ENCODE measurements around the gene PDF.

PDF gene

GRCh38 chr16:69350536-69351133 is 20.2 kb upstream of the PDF start:
- FAIRE-seq, result no peak

GRCh38 chr16:69349536-69349935 is 19.1 kb upstream of the PDF start:
- no peak for TF ChIP-seq POLR2A (IDR thresholded peaks at IDR 0.05; ENCODE audit: low read depth, low read length)
- DNase-seq (ENCODE audit: insufficient read length, low spot score) (no peak), FAIRE-seq (no peak)

More at GRCh38 chr16:69350536-69351133, 20.2 kb upstream of the PDF start:
- TF ChIP-seq POLR2A (IDR thresholded peaks at IDR 0.05; ENCODE audit: low read depth, low read length), result no peak
- DNase-seq (ENCODE audit: insufficient read length, low spot score), result no peak

- TF ChIP-seq POLR2A (IDR thresholded peaks at IDR 0.05; ENCODE audit: low read depth, low read length), result no peak
- DNase-seq (ENCODE audit: insufficient read length, low spot score) (no peak), FAIRE-seq (no peak)
These were observed 17.8 kb upstream of the PDF start for GRCh38 chr16:69348222-69348621.

- DNase-seq (ENCODE audit: insufficient read length, low spot score) (no peak), FAIRE-seq (no peak)
- no peak for TF ChIP-seq POLR2A (IDR thresholded peaks at IDR 0.05; ENCODE audit: low read depth, low read length)
These were observed 16.3 kb upstream of the PDF start for GRCh38 chr16:69346683-69347082.

- no peak for DNase-seq (ENCODE audit: insufficient read length, low spot score)
- no peak for TF ChIP-seq POLR2A (IDR thresholded peaks at IDR 0.05; ENCODE audit: low read depth, low read length)
- FAIRE-seq, result no peak
These were observed 15.5 kb upstream of the PDF start for GRCh38 chr16:69345923-69346322.

GRCh38 chr16:69344171-69344570 is 13.8 kb upstream of the PDF start:
- DNase-seq (ENCODE audit: insufficient read length, low spot score), result no peak
- FAIRE-seq, result no peak
- no peak for TF ChIP-seq POLR2A (IDR thresholded peaks at IDR 0.05; ENCODE audit: low read depth, low read length)

GRCh38 chr16:69340095-69340644 is 9.8 kb upstream of the PDF start:
- DNase-seq (ENCODE audit: insufficient read length, low spot score) (no peak), FAIRE-seq (no peak)

GRCh38 chr16:69339289-69340094 is 9.1 kb upstream of the PDF start, which contains the start of the genes COG8 and NIP7:
Gene COG8 (minus strand): TSS chr16:69339564. CDS start chr16:69339552, 12 bp downstream.
Gene NIP7 (plus strand): TSS chr16:69339772. CDS start chr16:69339830, 58 bp downstream.
- FAIRE-seq, result peak; percentile 96
- DNase-seq (ENCODE audit: insufficient read length, low spot score), result peak; percentile 94
- TF ChIP-seq POLR2A (IDR thresholded peaks at IDR 0.05; ENCODE audit: low read depth, low read length), result peak; percentile 79

More at GRCh38 chr16:69340095-69340644, 9.8 kb upstream of the PDF start:
- no peak for TF ChIP-seq POLR2A (IDR thresholded peaks at IDR 0.05; ENCODE audit: low read depth, low read length)

- no peak for FAIRE-seq
- DNase-seq (ENCODE audit: insufficient read length, low spot score), result no peak
- TF ChIP-seq POLR2A (IDR thresholded peaks at IDR 0.05; ENCODE audit: low read depth, low read length), result no peak
These were observed 8.3 kb upstream of the PDF start for GRCh38 chr16:69338557-69339288.

- FAIRE-seq, result no peak
These were observed 4.3 kb upstream of the PDF start for GRCh38 chr16:69334696-69335095.

GRCh38 chr16:69329369-69330285 is 761 bp downstream of the PDF start:
- DNase-seq (ENCODE audit: insufficient read length, low spot score) (peak; percentile 53), FAIRE-seq (no peak)
- TF ChIP-seq POLR2A (IDR thresholded peaks at IDR 0.05; ENCODE audit: low read depth, low read length), result no peak

More at GRCh38 chr16:69334696-69335095, 4.3 kb upstream of the PDF start:
- DNase-seq (ENCODE audit: insufficient read length, low spot score), result no peak
- no peak for TF ChIP-seq POLR2A (IDR thresholded peaks at IDR 0.05; ENCODE audit: low read depth, low read length)

- FAIRE-seq (no peak), DNase-seq (ENCODE audit: insufficient read length, low spot score) (no peak)
- TF ChIP-seq POLR2A (IDR thresholded peaks at IDR 0.05; ENCODE audit: low read depth, low read length), result no peak
These were observed 1.5 kb downstream of the PDF start for GRCh38 chr16:69328854-69329316.

Data from H54 (cell line).